SK-N-SH treated with all-trans-retinoic acid at 6 μM for 48 hours (cell line): ENCODE data around the gene CCR4.

Experiments
- ATAC-seq: fragments of 200-7000 bp; cut with Tn5 transposase; 3 replicates; pipeline ENCODE4 v1.9.1; 2020; ENCODE audit warnings: mild to moderate bottlenecking, moderate library complexity
- ARNTL ChIP-seq: fragments of 450-650 bp; formaldehyde crosslinking; IDR thresholded peaks from 2 replicates; pipeline ENCODE4 v1.5.0; 2020; ENCODE audit warnings: low read depth, mild to moderate bottlenecking, moderate library complexity, borderline replicate concordance
- BACH2 ChIP-seq: fragments of 250-450 bp; sonication (Bioruptor Pico); IDR thresholded peaks from 2 replicates; pipeline ENCODE4 v1.9.0; 2021; ENCODE audit warnings: mild to moderate bottlenecking, borderline replicate concordance
- CREB5 ChIP-seq: fragments of 250-450 bp; sonication (Bioruptor Pico); IDR thresholded peaks from 2 replicates; pipeline ENCODE4 v1.5.1; 2020; ENCODE audit warnings: low read depth, mild to moderate bottlenecking, moderate library complexity
- CSDC2 ChIP-seq: fragments of 250-450 bp; sonication (Bioruptor Pico); IDR thresholded peaks from 2 replicates; pipeline ENCODE4 v1.5.0; 2020; ENCODE audit warnings: mild to moderate bottlenecking, moderate library complexity
- ESRRG ChIP-seq: fragments of 250-450 bp; sonication (Bioruptor Pico); IDR thresholded peaks from 2 replicates; pipeline ENCODE4 v1.6.1; 2021; ENCODE audit warnings: mild to moderate bottlenecking
- GLIS3 ChIP-seq: fragments of 250-450 bp; sonication (Bioruptor Pico); IDR thresholded peaks from 2 replicates; pipeline ENCODE4 v1.5.0; 2020; ENCODE audit warnings: mild to moderate bottlenecking, moderate library complexity
- ISL1 ChIP-seq: fragments of 250-450 bp; sonication (Bioruptor Pico); IDR thresholded peaks from 2 replicates; pipeline ENCODE4 v2.1.2; 2022; ENCODE audit warnings: mild to moderate bottlenecking, moderate library complexity
- OSR1 ChIP-seq: fragments of 250-450 bp; sonication (Bioruptor Pico); IDR thresholded peaks from 2 replicates; pipeline ENCODE4 v1.8.0; 2022; ENCODE audit warnings: moderate library complexity, mild to moderate bottlenecking, inconsistent platforms
- POU6F1 ChIP-seq: fragments of 250-450 bp; sonication (Bioruptor Pico); IDR thresholded peaks from 2 replicates; pipeline ENCODE4 v1.8.0; 2021; ENCODE audit warnings: low read depth, mild to moderate bottlenecking, moderate library complexity, borderline replicate concordance
- PPARA ChIP-seq: fragments of 250-450 bp; sonication (Bioruptor Pico); IDR thresholded peaks from 2 replicates; pipeline ENCODE4 v1.5.0; 2020; ENCODE audit warnings: mild to moderate bottlenecking, borderline replicate concordance
- RARB ChIP-seq: fragments of 250-450 bp; sonication (Bioruptor Pico); IDR thresholded peaks from 2 replicates; pipeline ENCODE4 v1.8.0; 2021; ENCODE audit warnings: mild to moderate bottlenecking, moderate library complexity
- SNAI2 ChIP-seq: fragments of 250-450 bp; sonication (Bioruptor Pico); IDR thresholded peaks from 2 replicates; pipeline ENCODE4 v1.5.0; 2020; ENCODE audit warnings: mild to moderate bottlenecking, moderate library complexity
- TCF4 ChIP-seq: fragments of 250-450 bp; sonication (Bioruptor Pico); IDR thresholded peaks from 2 replicates; pipeline ENCODE4 v1.8.0; 2021; ENCODE audit warnings: mild to moderate bottlenecking, moderate library complexity, borderline replicate concordance
- ZC3H10 ChIP-seq: fragments of 250-450 bp; sonication (Bioruptor Pico); IDR thresholded peaks from 2 replicates; pipeline ENCODE4 v1.5.1; 2021; ENCODE audit warnings: mild to moderate bottlenecking, moderate library complexity
- ZFP3 ChIP-seq: fragments of 250-450 bp; sonication (Bioruptor Pico); IDR thresholded peaks from 2 replicates; pipeline ENCODE4 v1.5.0; 2020; ENCODE audit warnings: mild to moderate bottlenecking, moderate library complexity
- ZFP30 ChIP-seq: fragments of 450-650 bp; formaldehyde crosslinking; IDR thresholded peaks from 2 replicates; pipeline ENCODE4 v1.5.0; 2022; ENCODE audit warnings: mild to moderate bottlenecking, moderate library complexity
- ZNF565 ChIP-seq: fragments of 450-650 bp; formaldehyde crosslinking; conservative IDR thresholded peaks from 2 replicates; pipeline ENCODE4 v1.5.0; 2020; ENCODE audit warnings: low read depth, mild to moderate bottlenecking, moderate library complexity
- ZNF70 ChIP-seq: fragments of 450-650 bp; formaldehyde crosslinking; IDR thresholded peaks from 2 replicates; pipeline ENCODE4 v1.5.0; 2020; ENCODE audit warnings: mild to moderate bottlenecking, moderate library complexity
- ZNF8 ChIP-seq: fragments of 450-650 bp; formaldehyde crosslinking; IDR thresholded peaks from 2 replicates; pipeline ENCODE4 v1.5.0; 2020; ENCODE audit warnings: mild to moderate bottlenecking, moderate library complexity
- TF ChIP-seq, protein P1 (sequence below): fragments of 250-450 bp; sonication (Bioruptor Pico); IDR thresholded peaks from 2 replicates; pipeline ENCODE4 v1.8.0; 2020; ENCODE audit warnings: mild to moderate bottlenecking, moderate library complexity, borderline replicate concordance
- TF ChIP-seq, protein P2 (sequence below): fragments of 250-450 bp; sonication (Bioruptor Pico); IDR thresholded peaks from 2 replicates; pipeline ENCODE4 v1.5.0; 2020; ENCODE audit warnings: mild to moderate bottlenecking, moderate library complexity

CCR4 gene

DNA sequence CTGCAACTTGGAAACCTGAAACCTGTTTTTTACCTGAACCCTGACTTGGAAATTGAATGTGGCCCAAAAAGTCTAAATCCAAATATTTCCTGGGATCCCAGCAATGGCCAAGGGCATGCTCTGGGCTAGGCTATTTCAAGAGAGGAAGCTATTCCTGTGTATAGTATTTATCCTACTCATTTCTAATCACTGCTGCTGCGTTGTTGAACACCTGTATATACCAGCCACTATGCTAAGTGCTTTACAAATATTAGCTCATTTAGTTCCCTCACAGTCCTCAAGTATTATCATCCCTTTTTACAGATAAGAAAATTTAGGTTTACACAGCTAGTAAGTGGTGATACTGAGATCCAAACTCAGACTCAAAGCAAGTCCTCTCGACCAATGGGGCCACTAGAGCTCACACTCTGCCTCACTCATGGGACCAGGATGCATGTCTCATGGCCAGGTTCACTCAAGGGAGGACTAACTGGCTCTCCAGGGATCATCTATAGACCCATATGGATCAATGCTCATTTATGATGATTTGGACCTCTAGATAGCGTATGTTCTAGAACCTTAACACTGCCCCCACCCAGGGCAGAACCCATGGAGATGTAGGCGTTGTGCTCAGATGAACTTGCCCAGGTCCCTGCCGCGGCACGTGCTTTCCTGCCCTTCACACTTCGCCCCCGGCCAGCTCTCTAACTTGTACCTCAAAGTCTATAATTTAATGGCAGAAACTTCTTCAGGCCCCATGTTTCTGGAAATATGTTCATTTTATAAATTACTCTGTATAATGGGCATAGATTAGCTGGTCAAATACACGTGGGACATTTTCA lies 2.6 kb upstream of the CCR4 start:
- ATAC-seq = no peak
- TF ChIP-seq PPARA (CRISPR knock-in tag) (no peak), POU6F1 (CRISPR knock-in tag) (no peak), ISL1 (CRISPR knock-in tag) (no peak), TCF4 (no peak), ZNF8 (CRISPR knock-in tag) (no peak), BACH2 (CRISPR knock-in tag) (no peak), ZC3H10 (CRISPR knock-in tag) (no peak), ZNF70 (CRISPR knock-in tag) (no peak), ZFP30 (CRISPR knock-in tag) (no peak), OSR1 (CRISPR knock-in tag) (no peak), SNAI2 (no peak), ZFP3 (no peak)
- TF ChIP-seq, protein P1, sequence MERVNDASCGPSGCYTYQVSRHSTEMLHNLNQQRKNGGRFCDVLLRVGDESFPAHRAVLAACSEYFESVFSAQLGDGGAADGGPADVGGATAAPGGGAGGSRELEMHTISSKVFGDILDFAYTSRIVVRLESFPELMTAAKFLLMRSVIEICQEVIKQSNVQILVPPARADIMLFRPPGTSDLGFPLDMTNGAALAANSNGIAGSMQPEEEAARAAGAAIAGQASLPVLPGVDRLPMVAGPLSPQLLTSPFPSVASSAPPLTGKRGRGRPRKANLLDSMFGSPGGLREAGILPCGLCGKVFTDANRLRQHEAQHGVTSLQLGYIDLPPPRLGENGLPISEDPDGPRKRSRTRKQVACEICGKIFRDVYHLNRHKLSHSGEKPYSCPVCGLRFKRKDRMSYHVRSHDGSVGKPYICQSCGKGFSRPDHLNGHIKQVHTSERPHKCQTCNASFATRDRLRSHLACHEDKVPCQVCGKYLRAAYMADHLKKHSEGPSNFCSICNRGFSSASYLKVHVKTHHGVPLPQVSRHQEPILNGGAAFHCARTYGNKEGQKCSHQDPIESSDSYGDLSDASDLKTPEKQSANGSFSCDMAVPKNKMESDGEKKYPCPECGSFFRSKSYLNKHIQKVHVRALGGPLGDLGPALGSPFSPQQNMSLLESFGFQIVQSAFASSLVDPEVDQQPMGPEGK (CRISPR knock-in tag) = no peak

DNA sequence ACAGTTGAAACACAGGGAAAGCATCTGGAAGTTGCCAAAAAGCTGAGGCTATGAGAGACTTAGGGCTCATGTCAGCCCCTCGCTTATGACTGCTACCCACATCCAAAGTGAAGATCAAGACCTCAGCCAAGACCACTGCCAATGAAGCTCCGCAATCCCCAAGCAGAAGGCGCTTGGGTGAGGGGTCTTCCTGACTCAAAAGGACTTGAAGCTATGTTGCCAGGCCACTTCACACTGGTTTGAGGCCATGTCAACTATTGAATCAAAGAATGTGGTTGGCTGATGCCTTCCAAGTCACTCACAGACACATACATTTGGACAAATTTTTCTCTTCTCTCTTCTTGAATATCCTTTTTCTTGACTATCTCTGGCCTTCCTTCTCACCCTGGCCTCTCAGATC lies 928 bp upstream of the CCR4 start:
- TF ChIP-seq PPARA (CRISPR knock-in tag) (no peak), ZNF70 (CRISPR knock-in tag) (no peak), SNAI2 (no peak), ZC3H10 (CRISPR knock-in tag) (no peak), ARNTL (CRISPR knock-in tag) (no peak), CREB5 (CRISPR knock-in tag) (no peak), RARB (CRISPR knock-in tag) (no peak), ESRRG (CRISPR knock-in tag) (no peak)
- ATAC-seq = no peak

- TF ChIP-seq BACH2 (CRISPR knock-in tag) (no peak), ISL1 (CRISPR knock-in tag) (no peak)
- no peak for ATAC-seq
Measured at GRCh38 chr3:32952369-32953077, 1.1 kb downstream of the CCR4 start.

DNA sequence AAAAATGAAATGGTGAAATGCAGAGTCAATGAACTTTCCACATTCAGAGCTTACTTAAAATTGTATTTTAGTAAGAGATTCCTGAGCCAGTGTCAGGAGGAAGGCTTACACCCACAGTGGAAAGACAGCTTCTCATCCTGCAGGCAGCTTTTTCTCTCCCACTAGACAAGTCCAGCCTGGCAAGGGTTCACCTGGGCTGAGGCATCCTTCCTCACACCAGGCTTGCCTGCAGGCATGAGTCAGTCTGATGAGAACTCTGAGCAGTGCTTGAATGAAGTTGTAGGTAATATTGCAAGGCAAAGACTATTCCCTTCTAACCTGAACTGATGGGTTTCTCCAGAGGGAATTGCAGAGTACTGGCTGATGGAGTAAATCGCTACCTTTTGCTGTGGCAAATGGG lies 3.1 kb downstream of the CCR4 start:
- no peak for ATAC-seq
- no peak for TF ChIP-seq CSDC2
- TF ChIP-seq ARNTL (CRISPR knock-in tag) = no peak
- no peak for TF ChIP-seq ZNF565
- no peak for TF ChIP-seq GLIS3 (CRISPR knock-in tag)
- no peak for TF ChIP-seq ISL1 (CRISPR knock-in tag)
- no peak for TF ChIP-seq ZC3H10 (CRISPR knock-in tag)
- no peak for TF ChIP-seq SNAI2
- TF ChIP-seq, protein P1 (CRISPR knock-in tag) = no peak
- no peak for TF ChIP-seq ZNF8 (CRISPR knock-in tag)
- no peak for TF ChIP-seq OSR1 (CRISPR knock-in tag)
- no peak for TF ChIP-seq POU6F1 (CRISPR knock-in tag)
- TF ChIP-seq, protein P2, sequence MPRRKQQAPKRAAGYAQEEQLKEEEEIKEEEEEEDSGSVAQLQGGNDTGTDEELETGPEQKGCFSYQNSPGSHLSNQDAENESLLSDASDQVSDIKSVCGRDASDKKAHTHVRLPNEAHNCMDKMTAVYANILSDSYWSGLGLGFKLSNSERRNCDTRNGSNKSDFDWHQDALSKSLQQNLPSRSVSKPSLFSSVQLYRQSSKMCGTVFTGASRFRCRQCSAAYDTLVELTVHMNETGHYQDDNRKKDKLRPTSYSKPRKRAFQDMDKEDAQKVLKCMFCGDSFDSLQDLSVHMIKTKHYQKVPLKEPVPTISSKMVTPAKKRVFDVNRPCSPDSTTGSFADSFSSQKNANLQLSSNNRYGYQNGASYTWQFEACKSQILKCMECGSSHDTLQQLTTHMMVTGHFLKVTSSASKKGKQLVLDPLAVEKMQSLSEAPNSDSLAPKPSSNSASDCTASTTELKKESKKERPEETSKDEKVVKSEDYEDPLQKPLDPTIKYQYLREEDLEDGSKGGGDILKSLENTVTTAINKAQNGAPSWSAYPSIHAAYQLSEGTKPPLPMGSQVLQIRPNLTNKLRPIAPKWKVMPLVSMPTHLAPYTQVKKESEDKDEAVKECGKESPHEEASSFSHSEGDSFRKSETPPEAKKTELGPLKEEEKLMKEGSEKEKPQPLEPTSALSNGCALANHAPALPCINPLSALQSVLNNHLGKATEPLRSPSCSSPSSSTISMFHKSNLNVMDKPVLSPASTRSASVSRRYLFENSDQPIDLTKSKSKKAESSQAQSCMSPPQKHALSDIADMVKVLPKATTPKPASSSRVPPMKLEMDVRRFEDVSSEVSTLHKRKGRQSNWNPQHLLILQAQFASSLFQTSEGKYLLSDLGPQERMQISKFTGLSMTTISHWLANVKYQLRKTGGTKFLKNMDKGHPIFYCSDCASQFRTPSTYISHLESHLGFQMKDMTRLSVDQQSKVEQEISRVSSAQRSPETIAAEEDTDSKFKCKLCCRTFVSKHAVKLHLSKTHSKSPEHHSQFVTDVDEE (CRISPR knock-in tag) = no peak
- TF ChIP-seq ZFP30 (CRISPR knock-in tag) = no peak
